OCI-LY3 (cell line): ENCODE results near the gene ANO10.

Source experiments
- EZH2phosphoT487 ChIP-seq: fragments of 200-600 bp; shearing (Covaris generic); IDR thresholded peaks from 2 replicates; pipeline ENCODE4 v1.6.1; 2018; ENCODE audit warnings: antibody characterized with exemption, mixed run types, low read depth
- TF ChIP-seq, protein P1 (sequence below): fragments of 200-600, 300-600 bp; sonication (generic); IDR thresholded peaks from 2 replicates; pipeline ENCODE4 v1.5.1; 2014; ENCODE audit warnings: antibody characterized with exemption, low read length, low read depth

GRCh38 chr3:43531835-43532234, 90.0 kb downstream of the ANO10 start:
- TF ChIP-seq, protein P1, sequence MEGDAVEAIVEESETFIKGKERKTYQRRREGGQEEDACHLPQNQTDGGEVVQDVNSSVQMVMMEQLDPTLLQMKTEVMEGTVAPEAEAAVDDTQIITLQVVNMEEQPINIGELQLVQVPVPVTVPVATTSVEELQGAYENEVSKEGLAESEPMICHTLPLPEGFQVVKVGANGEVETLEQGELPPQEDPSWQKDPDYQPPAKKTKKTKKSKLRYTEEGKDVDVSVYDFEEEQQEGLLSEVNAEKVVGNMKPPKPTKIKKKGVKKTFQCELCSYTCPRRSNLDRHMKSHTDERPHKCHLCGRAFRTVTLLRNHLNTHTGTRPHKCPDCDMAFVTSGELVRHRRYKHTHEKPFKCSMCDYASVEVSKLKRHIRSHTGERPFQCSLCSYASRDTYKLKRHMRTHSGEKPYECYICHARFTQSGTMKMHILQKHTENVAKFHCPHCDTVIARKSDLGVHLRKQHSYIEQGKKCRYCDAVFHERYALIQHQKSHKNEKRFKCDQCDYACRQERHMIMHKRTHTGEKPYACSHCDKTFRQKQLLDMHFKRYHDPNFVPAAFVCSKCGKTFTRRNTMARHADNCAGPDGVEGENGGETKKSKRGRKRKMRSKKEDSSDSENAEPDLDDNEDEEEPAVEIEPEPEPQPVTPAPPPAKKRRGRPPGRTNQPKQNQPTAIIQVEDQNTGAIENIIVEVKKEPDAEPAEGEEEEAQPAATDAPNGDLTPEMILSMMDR, result no peak
- no peak for TF ChIP-seq EZH2phosphoT487
